Measurements from ENCODE around the gene ARPC5. TPM values are rescaled to one million over a fixed set of nuclear protein-coding genes. Genes with fewer than 3 reads are reported as not detected.

Gene ARPC5
- total and polyA plus RNA-seq, 2 of the 8 experiments (the other 6 are each of a cell fraction or from before 2014, with no cell fraction given): 24.0 to 60.8 TPM

DNA sequence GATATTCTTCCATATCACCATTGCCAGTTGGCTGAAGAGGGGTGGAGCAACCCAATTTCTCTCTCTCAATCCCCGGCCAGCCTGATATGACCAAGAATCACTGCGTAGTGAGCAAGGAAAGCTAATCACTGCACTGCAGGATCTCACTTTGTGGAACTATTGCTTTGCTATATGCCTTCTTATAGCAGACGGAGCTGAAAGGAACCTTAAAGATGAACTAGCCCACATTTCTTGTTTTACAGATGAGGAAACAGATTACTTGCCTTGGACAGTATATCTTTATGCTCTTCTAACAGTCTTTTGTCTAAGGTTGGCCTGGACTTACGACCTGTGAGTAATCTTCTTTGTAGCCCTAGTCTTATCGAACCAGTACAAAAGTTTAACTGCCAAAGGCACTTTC is 9.9 kb upstream of the ARPC5 start:
- no peaks in the 10 kb centered on the region for H3K36me3 ChIP-seq (ENCODE audit: control insufficient read depth in 2 of 4, insufficient read depth in 4 of 4, low read length in 3 of 4)
- no peaks in the 10 kb centered on the region for H3K9me3 ChIP-seq (ENCODE audit: insufficient read depth in 2 of 2, low read depth in 1 of 2, low read length in 1 of 2)
- WGBS, 2 experiments (ENCODE audit: extremely low coverage in 1 of 2, insufficient coverage in 1 of 2, insufficient read length in 1 of 2, insufficient replicate concordance in 2 of 2, low coverage in 1 of 2, low lambda C conversion rate in 2 of 2, missing lambda C conversion rate in 1 of 2): 89% methylated on average over 5 of the region's 5 CpGs; no CpG with 5 or more reads in 1 of the 2 experiments
- H3K23ac ChIP-seq (ENCODE audit: insufficient read length): no peak overlapping the region
- H3K18ac ChIP-seq (ENCODE audit: extremely low read depth, low read length): no peak overlapping the region
- H2BK120ac ChIP-seq (replicated peaks; ENCODE audit: low read depth, low read length): no peak overlapping the region
- no peaks in the 10 kb centered on the region for H4K20me1 ChIP-seq (replicated peaks in 1 of 2; ENCODE audit: control insufficient read depth in 1 of 2, insufficient read depth in 2 of 2, low read length in 2 of 2)
- H3K4me1 ChIP-seq (replicated peaks in 1 of 4; ENCODE audit: control insufficient read depth in 3 of 4, insufficient read depth in 4 of 4, low read length in 3 of 4): no peaks in the 10 kb centered on the region
- no peak overlapping the region for H2BK12ac ChIP-seq (ENCODE audit: low read depth, low read length)
- no peak overlapping the region for H2BK5ac ChIP-seq (ENCODE audit: low read depth, low read length)
- DNase-seq (ENCODE audit: low read depth in 1 of 2, low spot score in 2 of 2): no peak
- no peak overlapping the region for H2BK20ac ChIP-seq (ENCODE audit: low read length)
- no peak overlapping the region for H2AK5ac ChIP-seq (ENCODE audit: low read depth, low read length)
- peaks cover 0 to 2% (median 0%) of the 10 kb centered on the region in 4 experiments; a peak in 1 of 7 replicates for H3K27me3 ChIP-seq (replicated peaks in 1 of 4; ENCODE audit: control insufficient read depth in 3 of 4, extremely low read depth in 1 of 4, insufficient read depth in 3 of 4, low read length in 3 of 4)
- no peak overlapping the region for H2BK15ac ChIP-seq (ENCODE audit: low read length)
- H3K23me2 ChIP-seq (ENCODE audit: low read depth, low read length): no peaks in the 10 kb centered on the region; the same call in 1 of the 2 replicates
- no peak overlapping the region for H3K14ac ChIP-seq (ENCODE audit: insufficient read length)
- no peaks in the 10 kb centered on the region for H3K79me2 ChIP-seq (ENCODE audit: control insufficient read depth in 1 of 2, insufficient read depth in 2 of 2, low read length in 2 of 2)
- ChIA-PET CTCF (ENCODE audit: partially characterized antibody) (interaction anchor here (1.3 to 4.4 kb wide), 5 partner anchors 9 to 271 kb away, joined by 4 to 20 read pairs (median 8); no protein-coding TSS in a partner anchor), POLR2A (ENCODE audit: partially characterized antibody) (no interaction called here)
- no peak overlapping the region for H2AFZ ChIP-seq (ENCODE audit: low read length)
- no peak overlapping the region for H3K4me3 ChIP-seq (ENCODE audit: extremely low read depth in 1 of 4, insufficient read depth in 2 of 4, low read depth in 3 of 4, low read length in 4 of 4)
- no peak overlapping the region for H3K4ac ChIP-seq (replicated peaks; ENCODE audit: insufficient read length, low read depth, low read length)
- H4K91ac ChIP-seq (replicated peaks; ENCODE audit: insufficient read length, low read length): no peak overlapping the region
- H3K9ac ChIP-seq (replicated peaks in 1 of 4; ENCODE audit: extremely low read depth in 1 of 4, low read depth in 3 of 4, low read length in 3 of 4): no peak overlapping the region
- no peak overlapping the region for H3K56ac ChIP-seq (replicated peaks; ENCODE audit: insufficient read length, low read depth, low read length)
- H4K8ac ChIP-seq (ENCODE audit: extremely low read depth, insufficient read depth, low read length): no peak overlapping the region
- H3K4me2 ChIP-seq (ENCODE audit: insufficient read depth in 1 of 2, low read depth in 2 of 2, low read length in 2 of 2): no peak overlapping the region
- no peak for FAIRE-seq
- no peaks in the 10 kb centered on the region for H3K79me1 ChIP-seq (ENCODE audit: low read depth, low read length)
- H4K5ac ChIP-seq (ENCODE audit: insufficient read length, low read depth, low read length): no peak overlapping the region
- no peak overlapping the region for H3K27ac ChIP-seq (ENCODE audit: low read depth, low read length)
- TF ChIP-seq ZNF274 (IDR thresholded peaks at IDR 0.05; ENCODE audit: borderline replicate concordance, extremely low read depth, low read length): no peak
- no peak for TF ChIP-seq EZH2 (IDR thresholded peaks at IDR 0.05; ENCODE audit: low read depth, low read length, severe bottlenecking)
- no peak for TF ChIP-seq SP1 (IDR thresholded peaks at IDR 0.05; ENCODE audit: low read depth, low read length)
- no peak for TF ChIP-seq POLR2A (IDR thresholded peaks at IDR 0.05; ENCODE audit: control extremely low read depth in 1 of 2, low read depth in 2 of 2, low read length in 2 of 2)
- no peak for TF ChIP-seq SP4 (IDR thresholded peaks at IDR 0.05; ENCODE audit: low read length)
- TF ChIP-seq NANOG (IDR thresholded peaks at IDR 0.05; ENCODE audit: insufficient read depth, low read depth, low read length, poor library complexity, severe bottlenecking): no peak
- no peak for TF ChIP-seq RNF2 (IDR thresholded peaks at IDR 0.05; ENCODE audit: borderline replicate concordance, low read depth, low read length, missing control alignments, poor library complexity, severe bottlenecking)
- TF ChIP-seq CREB1 (IDR thresholded peaks at IDR 0.05): no peak
- TF ChIP-seq ATF3 (IDR thresholded peaks at IDR 0.05; ENCODE audit: insufficient read depth, low read depth, low read length): no peak
- no peak for TF ChIP-seq TBP (IDR thresholded peaks at IDR 0.05; ENCODE audit: low read depth, low read length)
- TF ChIP-seq RXRA (IDR thresholded peaks at IDR 0.05; ENCODE audit: insufficient read depth, low read depth, low read length): no peak
- no peak for TF ChIP-seq EGR1 (IDR thresholded peaks at IDR 0.05; ENCODE audit: borderline replicate concordance, low read depth, low read length)
- no peak for TF ChIP-seq TCF12 (IDR thresholded peaks at IDR 0.05; ENCODE audit: low read depth, low read length)
- no peak for TF ChIP-seq KDM4A (IDR thresholded peaks at IDR 0.05; ENCODE audit: low read depth, low read length, severe bottlenecking)
- TF ChIP-seq TAF7 (optimal IDR thresholded peaks at IDR 0.05; ENCODE audit: borderline replicate concordance, low read depth, low read length): no peak
